K562 (cell line): ENCODE measurements around the gene CAMK1D. TPM values are rescaled to one million over a fixed set of nuclear protein-coding genes. Genes with fewer than 3 reads are reported as not detected.

Source experiments
- ATAC-seq: fragments of 200-7000 bp; cut with Tn5 transposase; 3 replicates; pipeline ENCODE4 v1.9.1; 2020; ENCODE audit warnings: moderate library complexity
- BruUV-seq: library from RNA; stranded (reverse); fragments of 400-500 nt; replicated peaks from 2 replicates; lab custom pipeline; 2021; lab: Mats Ljungman, UMichigan
- CTCF ChIA-PET: fragments of 300-600 bp; formaldehyde crosslinking; extraction: SDS; loops from one replicate; lab custom pipeline; 2021; ENCODE audit warnings: low intra/inter-chr PET ratio; lab: Yijun Ruan, JAX
- POLR2A ChIA-PET: fragments of 300-600, 350-650 bp; sonication (Branson Sonifier 250); formaldehyde crosslinking; extraction: SDS; loops from one replicate; lab custom pipeline; 2021; ENCODE audit warnings: antibody characterized with exemption, inconsistent platforms; lab: Yijun Ruan, JAX
- DNase-seq, 4 experiments: peaks; one replicate each; pipeline versions ENCODE4 v3.0.0 to v3.0.0-alpha.2; 2011 to 2018; ENCODE audit warnings: low spot score in 3 of 4, mixed read lengths in 3 of 4; ENCODE audit errors: extremely low read depth in 1 of 4
- FAIRE-seq: peaks from 2 replicates; lab custom pipeline; 2011; peaks lifted over from hg19 to GRCh38; lab: Jason Lieb, UNC
- H2AFZ ChIP-seq: 2 replicates; pipeline ENCODE4 v1.6.0; 2011; ENCODE audit warnings: low read depth, low read length, control low read depth, inconsistent platforms
- H3K27ac ChIP-seq: fragments of 200-600 bp; 3 replicates; pipeline ENCODE4 v1.8.0; 2011; ENCODE audit warnings: low read depth, mild to moderate bottlenecking, control low read depth, inconsistent platforms, low read length, moderate library complexity, mixed read lengths; ENCODE audit errors: extremely low read depth
- H3K27me3 ChIP-seq, 2 experiments: fragments of 300-600 bp in 1 of 2; 2 replicates in 1 of 2; 3 replicates in 1 of 2; pipeline versions ENCODE4 v1.6.0 to v1.8.0; 2011; ENCODE audit warnings: inconsistent platforms in 2 of 2, low read length in 2 of 2, mild to moderate bottlenecking in 1 of 2, mixed read lengths in 1 of 2, moderate library complexity in 1 of 2; ENCODE audit not compliant: control insufficient read depth in 2 of 2, insufficient read depth in 2 of 2
- H3K36me3 ChIP-seq: fragments of 300-600 bp; 3 replicates; pipeline ENCODE4 v1.8.0; 2011; ENCODE audit warnings: mild to moderate bottlenecking, low read length, inconsistent platforms; ENCODE audit not compliant: control insufficient read depth, insufficient read depth
- H3K4me1 ChIP-seq, 2 experiments: fragments of 200-600 bp in 1 of 2; replicated peaks in 1 of 2; 2 replicates in 1 of 2; 3 replicates in 1 of 2; pipeline versions ENCODE4 v1.5.1 to v1.8.0; 2011; ENCODE audit warnings: inconsistent platforms in 2 of 2, low read length in 2 of 2, mild to moderate bottlenecking in 1 of 2, mixed read lengths in 1 of 2, moderate library complexity in 1 of 2; ENCODE audit not compliant: control insufficient read depth in 2 of 2, insufficient read depth in 2 of 2
- H3K4me2 ChIP-seq: 2 replicates; pipeline ENCODE4 v1.6.1; 2011; ENCODE audit warnings: low read length, control low read depth, inconsistent platforms, mixed read lengths; ENCODE audit not compliant: insufficient read depth
- H3K4me3 ChIP-seq: fragments of 200-600 bp; sonication (generic), shearing (Covaris generic); 2 replicates; pipeline ENCODE4 v1.5.1; 2016; ENCODE audit warnings: control low read depth, inconsistent platforms
- H3K79me2 ChIP-seq: fragments of 200-600 bp; 3 replicates; pipeline ENCODE4 v1.8.0; 2011; ENCODE audit warnings: low read length, inconsistent platforms; ENCODE audit not compliant: control insufficient read depth, insufficient read depth
- H3K9ac ChIP-seq, 2 experiments: 2 replicates each; pipeline versions ENCODE4 v1.6.0 to v1.6.1; 2011; ENCODE audit warnings: low read depth in 2 of 2, low read length in 2 of 2, control low read depth in 1 of 2, inconsistent platforms in 1 of 2, mild to moderate bottlenecking in 1 of 2, mixed read lengths in 1 of 2; ENCODE audit not compliant: insufficient read depth in 1 of 2
- H3K9me1 ChIP-seq: one replicate; pipeline ENCODE4 v1.6.0; 2011; ENCODE audit warnings: inconsistent platforms, mild to moderate bottlenecking, low read length, moderate library complexity; ENCODE audit not compliant: control insufficient read depth, insufficient read depth
- H3K9me3 ChIP-seq: replicated peaks from 2 replicates; pipeline ENCODE4 v1.5.1; 2011; ENCODE audit warnings: low read depth, low read length, inconsistent platforms; ENCODE audit not compliant: control insufficient read depth, insufficient read depth
- H4K20me1 ChIP-seq: replicated peaks from 2 replicates; pipeline ENCODE4 v1.6.1; 2011; ENCODE audit warnings: low read length, inconsistent platforms, mixed read lengths; ENCODE audit not compliant: control insufficient read depth, insufficient read depth
- DPF2 ChIP-seq: fragments of 450-650 bp; IDR thresholded peaks from 2 replicates; pipeline ENCODE4 v1.6.1; 2016
- HNRNPL ChIP-seq: fragments of 200-400 bp; formaldehyde crosslinking; IDR thresholded peaks from 2 replicates; pipeline ENCODE4 v1.6.1; 2017; ENCODE audit warnings: low read depth, mild to moderate bottlenecking, low read length
- MAFK ChIP-seq: IDR thresholded peaks from 2 replicates; pipeline ENCODE4 v1.6.1; 2011; ENCODE audit warnings: low read length, improper control_type of control experiment
- NFIC ChIP-seq: fragments of 450-650 bp; IDR thresholded peaks from 2 replicates; pipeline ENCODE4 v1.6.1; 2017; ENCODE audit warnings: mild to moderate bottlenecking, inconsistent platforms
- NKRF ChIP-seq: fragments of 450-650 bp; IDR thresholded peaks from 2 replicates; pipeline ENCODE4 v1.6.1; 2016; ENCODE audit warnings: borderline replicate concordance
- PHB2 ChIP-seq: fragments of 450-650 bp; IDR thresholded peaks from 2 replicates; pipeline ENCODE4 v1.6.1; 2017; ENCODE audit warnings: low read depth
- PTTG1 ChIP-seq: fragments of 450-650 bp; IDR thresholded peaks from 2 replicates; pipeline ENCODE4 v1.6.1; 2016; ENCODE audit warnings: low read depth, mild to moderate bottlenecking, missing genetic modification characterization, missing compliant biosample characterization
- RREB1 ChIP-seq: fragments of 250-450 bp; sonication (Bioruptor Pico); IDR thresholded peaks from 2 replicates; pipeline ENCODE4 v1.4.0; 2020
- ZBTB1 ChIP-seq: sonication (generic); formaldehyde crosslinking; IDR thresholded peaks from 2 replicates; pipeline ENCODE4 v1.8.1; 2023; ENCODE audit warnings: missing genetic modification reagents, low read depth, mild to moderate bottlenecking, borderline replicate concordance
- ZFP36 ChIP-seq: fragments of 150-350 bp; IDR thresholded peaks from 2 replicates; pipeline ENCODE4 v1.6.1; 2018; ENCODE audit warnings: low read length, low read depth; ENCODE audit not compliant: partially characterized antibody
- ZNF253 ChIP-seq: fragments of 250-450 bp; sonication (Bioruptor Pico); conservative IDR thresholded peaks from 2 replicates; pipeline ENCODE4 v1.6.1; 2021; ENCODE audit warnings: mild to moderate bottlenecking
- ZNF707 ChIP-seq: fragments of 250-450 bp; sonication (Bioruptor Pico); conservative IDR thresholded peaks from 2 replicates; pipeline ENCODE4 v1.8.0; 2022; ENCODE audit warnings: inconsistent platforms, mild to moderate bottlenecking, moderate library complexity
- in situ Hi-C: fragments of 300-500 bp; cut with MboI; formaldehyde crosslinking; loops from 4 replicates; pipeline ENCODE4 v1.15.0; 2018; ENCODE audit warnings: inconsistent platforms, mixed read lengths
- intact Hi-C: fragments of 100-400 bp; cut with micrococcal nuclease; formaldehyde crosslinking; loops from 2 replicates; pipeline ENCODE4 v1.14.2; 2022
- polyA plus RNA-seq, 8 experiments: library from polyadenylated mRNA; depleted of rRNA in 4 of 8; stranded (reverse) in 5 of 8; unstranded in 3 of 8; fragments of >200 nt; fragmentation: Nextera tagmentation in 2 of 8; fragmentation: Illumina TruSeq in 1 of 8; extraction: Ambion mirVana in 2 of 8; extraction: Trizol in 1 of 8; gene quantifications; 2 replicates each; pipeline versions ENCODE4 v1.2.1 to v1.2.3, GENCODE V29; 2011 to 2014; ENCODE audit warnings: inconsistent platforms in 1 of 8, missing spikeins in 1 of 8
- total RNA-seq, 7 experiments: library from RNA; depleted of rRNA in 6 of 7; stranded (reverse); fragments of >200 nt in 6 of 7; fragmentation: Illumina TruSeq in 2 of 7; extraction: Trizol in 2 of 7; gene quantifications; 2 replicates each; pipeline versions ENCODE4 v1.2.1 to v1.2.3, GENCODE V29; 2011 to 2021; ENCODE audit warnings: low replicate concordance in 1 of 7

The CAMK1D gene
- total and polyA plus RNA-seq, 9 of the 15 experiments (the other 6 are each of a cell fraction or from before 2014, with no cell fraction given): 0.12 to 0.24 (median 0.20) TPM; not detected in 5

GRCh38 chr10:12535656-12536055 is 186.3 kb downstream of the CAMK1D start:
- no peaks in the 10 kb centered on the region for H3K36me3 ChIP-seq
- no peak overlapping the region for H3K27ac ChIP-seq
- no peaks in the 10 kb centered on the region for H3K9me3 ChIP-seq
- ChIA-PET CTCF (no interaction called here), POLR2A (interaction anchor here (1.6 kb wide), 1 partner anchor 12 kb away, joined by 3 read pairs; no protein-coding TSS in a partner anchor)
- no peaks in the 10 kb centered on the region for H3K79me2 ChIP-seq
- intact Hi-C loops (no loop called here), in situ Hi-C loops (no loop called here)
- H3K4me3 ChIP-seq: no peak overlapping the region
- H2AFZ ChIP-seq: no peak overlapping the region
- H3K27me3 ChIP-seq: peaks cover 10 to 40% of the 10 kb centered on the region in 2 experiments; a peak in 4 of 5 replicates
- FAIRE-seq: no peak
- BruUV-seq: no TSS peak
- no peaks in the 10 kb centered on the region for H3K4me1 ChIP-seq
- no peaks in the 10 kb centered on the region for H4K20me1 ChIP-seq
- H3K4me2 ChIP-seq: no peak overlapping the region
- DNase-seq: no peak
- no peaks in the 10 kb centered on the region for H3K9me1 ChIP-seq
- 0 out of 3 replicates have a peak, but pooled peaks have one; percentile 25 for ATAC-seq
- H3K9ac ChIP-seq: no peak overlapping the region
- no peak for TF ChIP-seq ZNF707 (CRISPR knock-in tag)
- TF ChIP-seq RREB1 (CRISPR knock-in tag): no peak
- TF ChIP-seq NKRF: no peak
- no peak for TF ChIP-seq MAFK
- TF ChIP-seq PTTG1 (tag): no peak
- no peak for TF ChIP-seq DPF2
- no peak for TF ChIP-seq NFIC
- TF ChIP-seq ZNF253 (CRISPR knock-in tag): no peak
- TF ChIP-seq ZBTB1: no peak
- TF ChIP-seq ZFP36: no peak
- no peak for TF ChIP-seq PHB2
- TF ChIP-seq HNRNPL: no peak
